IPS-18c (cell line): ENCODE measurements around the gene IFT57.

Source experiments
- H3K4me3 ChIP-seq: 2 replicates; pipeline ENCODE4 v1.7.0; 2013; ENCODE audit warnings: low read depth, mild to moderate bottlenecking, low read length, moderate library complexity; ENCODE audit not compliant: insufficient read depth
- H3K9me3 ChIP-seq: one replicate; pipeline ENCODE4 v1.6.1; 2013; ENCODE audit warnings: mild to moderate bottlenecking, low read length, moderate library complexity; ENCODE audit not compliant: control insufficient read depth, insufficient read depth

Gene IFT57

GRCh38 chr3:108145578-108145977, 76.6 kb downstream of the IFT57 start:
- no peak overlapping the region for H3K4me3 ChIP-seq
- no peaks in the 10 kb centered on the region for H3K9me3 ChIP-seq

GRCh38 chr3:108137460-108137814, 84.8 kb downstream of the IFT57 start:
- Histone ChIP-seq H3K9me3 (no peaks in the 10 kb centered on the region), H3K4me3 (no peak overlapping the region)

DNA sequence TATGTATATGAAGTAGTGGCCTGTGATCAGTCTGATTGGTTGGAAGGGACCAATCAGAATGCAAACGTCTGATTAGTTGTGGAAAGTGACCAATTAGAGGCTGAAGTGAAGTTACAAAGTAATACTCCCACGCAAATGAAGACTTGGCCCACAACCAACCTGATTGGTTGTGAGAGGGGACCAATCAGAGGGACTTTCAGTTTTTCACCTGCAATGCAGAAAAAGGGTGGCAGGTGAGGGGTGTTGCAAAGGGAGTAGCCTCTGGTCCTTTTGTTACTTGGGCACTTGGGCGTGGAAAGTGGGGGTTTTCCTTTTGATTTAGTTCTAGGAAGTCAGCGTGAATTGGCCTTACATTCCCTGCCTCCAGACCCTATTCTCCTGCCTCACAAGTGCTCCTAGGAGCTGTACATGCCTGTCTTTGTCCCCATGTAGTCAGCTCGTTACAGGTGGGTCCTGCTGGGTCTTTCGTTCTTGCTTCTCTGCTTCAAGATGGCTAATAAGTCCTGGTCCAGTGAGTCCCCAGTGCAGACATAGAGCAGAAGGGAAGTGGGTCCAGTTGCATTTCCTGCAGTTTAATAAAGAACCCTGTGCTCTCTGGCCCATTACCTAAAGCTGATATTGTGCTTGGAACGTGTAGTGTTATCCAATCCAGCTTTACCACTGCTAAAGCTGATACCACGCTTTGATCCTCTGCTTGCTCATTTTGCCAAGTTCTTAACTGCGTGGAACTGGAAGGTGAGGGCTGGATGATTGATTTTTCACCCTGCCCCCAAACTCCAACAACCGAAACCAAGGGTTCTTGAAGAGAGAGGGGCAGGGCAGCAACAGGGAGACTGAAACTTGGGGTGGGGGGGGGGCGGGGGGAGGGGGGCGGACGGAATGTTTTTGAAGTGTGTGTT, 85.4 kb downstream of the IFT57 start:
- Histone ChIP-seq H3K4me3 (no peak overlapping the region), H3K9me3 (no peaks in the 10 kb centered on the region)

DNA sequence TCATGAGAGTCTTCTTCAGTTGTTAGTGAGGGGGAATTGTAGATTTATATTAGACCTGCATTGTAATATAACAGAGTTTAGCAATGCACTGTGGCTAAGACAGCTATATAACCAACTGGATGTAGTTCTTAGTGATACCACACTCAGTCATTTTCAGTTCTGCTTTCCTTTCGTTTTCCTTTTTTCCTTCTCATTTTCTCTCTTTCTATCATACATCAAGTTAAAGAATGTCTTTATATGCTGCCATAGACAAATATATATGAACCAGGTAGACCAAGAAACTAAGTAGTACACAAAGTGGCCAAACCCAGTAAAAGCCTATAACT, 87.7 kb downstream of the IFT57 start:
- H3K4me3 ChIP-seq: no peak overlapping the region
- H3K9me3 ChIP-seq: no peaks in the 10 kb centered on the region

- H3K9me3 ChIP-seq: no peaks in the 10 kb centered on the region
- H3K4me3 ChIP-seq: no peak overlapping the region
Observed at GRCh38 chr3:108133858-108134554, 88.2 kb downstream of the IFT57 start.

GRCh38 chr3:108133048-108133369, 89.2 kb downstream of the IFT57 start:
- Histone ChIP-seq H3K9me3 (no peaks in the 10 kb centered on the region), H3K4me3 (no peak overlapping the region)

DNA sequence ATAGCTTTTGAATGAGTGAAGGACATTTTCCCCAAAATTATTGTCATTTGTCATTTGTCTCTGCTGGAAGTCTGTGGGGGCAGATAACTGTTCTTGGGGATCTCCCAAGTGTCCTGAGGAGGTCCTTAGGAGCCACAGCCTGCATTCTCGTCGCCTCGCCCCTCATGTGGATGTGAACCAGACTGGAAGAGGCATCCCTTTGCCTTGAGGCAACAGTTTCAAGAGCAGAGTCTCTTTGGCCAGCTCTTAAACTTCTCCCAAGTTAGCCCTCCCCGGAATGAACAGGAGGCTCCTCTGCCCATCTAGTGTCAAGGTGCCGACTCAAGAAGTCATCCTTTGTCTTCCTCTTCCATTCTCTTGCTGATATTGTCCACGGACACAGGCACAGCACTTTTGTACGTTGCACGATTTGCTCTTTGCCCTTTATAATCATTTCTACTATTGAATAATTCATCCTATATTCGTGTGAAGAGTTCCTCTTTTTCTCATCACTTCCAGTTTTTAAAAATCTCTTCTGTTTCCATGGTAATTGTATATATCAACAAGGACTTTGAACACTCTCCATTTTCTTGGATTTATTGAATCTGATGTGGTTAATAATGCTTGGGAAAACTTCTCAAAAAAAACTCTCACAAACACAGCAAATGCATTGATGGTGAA, 90.6 kb downstream of the IFT57 start:
- Histone ChIP-seq H3K9me3 (no peaks in the 10 kb centered on the region), H3K4me3 (no peak overlapping the region)

- no peaks in the 10 kb centered on the region for H3K9me3 ChIP-seq
- no peak overlapping the region for H3K4me3 ChIP-seq
Observed at GRCh38 chr3:108130701-108131474, 91.3 kb downstream of the IFT57 start.

DNA sequence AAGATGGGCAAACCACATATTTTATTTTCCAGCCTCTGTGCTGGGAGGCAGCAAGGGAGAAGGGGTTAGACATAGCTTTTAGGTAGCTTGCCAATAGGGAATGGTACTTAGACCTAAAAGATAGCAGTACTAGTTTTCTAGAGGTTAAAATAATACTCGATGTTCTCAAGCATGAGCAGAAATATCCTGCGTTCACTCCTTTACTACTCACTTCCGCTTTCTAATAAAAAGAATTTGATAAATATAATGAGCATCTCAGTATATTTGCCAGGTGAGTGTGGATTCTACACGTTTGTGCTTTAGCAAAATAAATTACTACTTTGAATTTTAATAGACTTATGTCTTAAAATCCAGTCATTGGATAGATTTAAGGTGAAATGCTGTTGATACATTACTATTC, 92.0 kb downstream of the IFT57 start:
- H3K9me3 ChIP-seq: no peaks in the 10 kb centered on the region
- H3K4me3 ChIP-seq: no peak overlapping the region

- no peaks in the 10 kb centered on the region for H3K9me3 ChIP-seq
- no peak overlapping the region for H3K4me3 ChIP-seq
Observed at GRCh38 chr3:108127301-108127988, 94.8 kb downstream of the IFT57 start.

DNA sequence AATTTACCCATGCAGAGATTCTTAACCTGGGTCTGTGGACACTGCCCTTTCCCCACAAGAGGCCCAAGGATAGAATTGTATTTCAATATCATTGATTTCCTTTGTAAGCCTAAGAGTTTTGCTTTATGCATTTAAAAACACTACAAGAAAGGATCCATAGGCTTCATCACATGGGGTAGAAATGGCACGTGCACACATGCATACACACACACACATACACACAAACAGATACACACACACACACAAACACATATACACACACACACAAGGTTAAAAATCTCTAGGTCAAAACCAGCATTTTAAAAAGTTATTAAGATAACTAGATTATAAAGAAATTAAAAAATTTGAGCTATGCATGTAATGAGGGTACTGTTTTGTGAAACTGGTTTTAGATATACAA, 95.9 kb downstream of the IFT57 start:
- no peak overlapping the region for H3K4me3 ChIP-seq
- no peaks in the 10 kb centered on the region for H3K9me3 ChIP-seq

GRCh38 chr3:108125550-108126071, 96.6 kb downstream of the IFT57 start:
- H3K4me3 ChIP-seq: no peak overlapping the region
- no peaks in the 10 kb centered on the region for H3K9me3 ChIP-seq

- Histone ChIP-seq H3K9me3 (no peaks in the 10 kb centered on the region), H3K4me3 (no peak overlapping the region)
Observed at GRCh38 chr3:108125153-108125543, 97.1 kb downstream of the IFT57 start.

DNA sequence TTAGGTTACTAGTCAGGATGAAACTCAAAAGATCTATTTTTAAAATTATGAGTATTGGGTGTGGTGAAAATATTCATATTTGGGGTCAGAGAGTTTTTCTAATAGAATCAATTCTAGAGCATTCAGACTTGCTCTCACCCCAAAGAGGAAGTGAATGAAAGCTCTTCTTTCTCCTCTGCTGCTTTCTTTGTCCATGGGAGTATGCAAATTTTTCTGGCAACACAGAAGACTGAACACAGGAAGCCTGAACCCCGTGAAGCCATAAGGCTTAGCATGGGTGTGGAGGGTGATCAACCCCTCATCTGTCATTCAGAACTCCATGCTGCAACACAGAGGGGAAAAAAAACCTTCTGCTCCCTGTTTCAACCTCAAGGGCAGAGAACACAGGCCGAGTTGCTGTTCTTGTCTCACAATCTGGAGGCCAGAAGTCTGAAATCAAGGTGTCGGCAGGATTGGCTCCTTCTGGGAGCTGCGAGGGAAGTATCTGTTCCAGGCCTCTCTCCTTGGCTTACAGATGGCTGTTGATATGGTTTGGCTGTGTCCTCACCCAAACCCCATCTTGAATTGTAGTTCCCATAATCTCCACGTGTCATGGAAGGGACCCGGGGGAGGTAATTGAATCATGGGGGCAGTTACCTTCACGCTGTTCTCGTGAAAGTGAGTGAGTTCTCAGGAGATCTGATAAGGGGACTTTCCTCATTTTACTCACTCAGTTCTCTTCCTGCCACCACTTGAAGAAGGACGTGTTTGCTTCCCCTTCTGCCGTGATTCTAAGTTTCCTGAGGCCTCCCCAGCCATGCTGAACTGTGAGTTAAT, 97.7 kb downstream of the IFT57 start:
- H3K4me3 ChIP-seq: no peak overlapping the region
- no peaks in the 10 kb centered on the region for H3K9me3 ChIP-seq

GRCh38 chr3:108123326-108123725, 98.9 kb downstream of the IFT57 start:
- no peak overlapping the region for H3K4me3 ChIP-seq
- H3K9me3 ChIP-seq: no peaks in the 10 kb centered on the region

GRCh38 chr3:108122276-108122675, 99.9 kb downstream of the IFT57 start:
- Histone ChIP-seq H3K9me3 (no peaks in the 10 kb centered on the region), H3K4me3 (no peak overlapping the region)
